ENCODE measurements around the gene MCM6.

GRCh38 chr2:135829378-135830135 lies 46.7 kb downstream of the MCM6 start:
- TF ChIP-seq CTCF (conservative IDR thresholded peaks at IDR 0.05 in 1 of 2, IDR thresholded peaks at IDR 0.05 in 1 of 2; ENCODE audit: extremely low read depth in 1 of 2, insufficient read depth in 1 of 2, low read depth in 1 of 2, low read length in 2 of 2) = no peak
- no peak for TF ChIP-seq EZH2 (IDR thresholded peaks at IDR 0.05; ENCODE audit: borderline replicate concordance, low read length)

All from mammary epithelial cell (primary cell).